MM.1S (cell line): ENCODE measurements around the gene SH3TC2.

Experiments used
- DNase-seq: peaks from one replicate; pipeline ENCODE4 v3.0.0-alpha.2; 2015
- H2AFZ ChIP-seq: fragments of 300-600 bp; sonication (generic); 2 replicates; pipeline ENCODE4 v1.6.0; 2016; ENCODE audit warnings: antibody characterized with exemption, low read length
- H3F3A ChIP-seq: fragments of 300-600 bp; sonication (generic); 2 replicates; pipeline ENCODE4 v1.6.1; 2016; ENCODE audit warnings: mild to moderate bottlenecking, antibody characterized with exemption, low read length, moderate library complexity, mixed read lengths; ENCODE audit not compliant: insufficient read depth
- H3K27ac ChIP-seq: fragments of 300-600 bp; sonication (generic); 2 replicates; pipeline ENCODE4 v1.5.1; 2016; ENCODE audit warnings: mild to moderate bottlenecking, low read length
- H3K27me3 ChIP-seq: fragments of 300-600 bp; sonication (generic); replicated peaks from 2 replicates; pipeline ENCODE4 v1.6.0; 2016; ENCODE audit warnings: low read length; ENCODE audit not compliant: insufficient read depth
- H3K36me3 ChIP-seq: fragments of 300-600 bp; sonication (generic); replicated peaks from 2 replicates; pipeline ENCODE4 v1.6.1; 2016; ENCODE audit warnings: mild to moderate bottlenecking, low read length, mixed read lengths; ENCODE audit not compliant: insufficient read depth
- H3K4me1 ChIP-seq: fragments of 300-600 bp; sonication (generic); 2 replicates; pipeline ENCODE4 v1.6.1; 2016; ENCODE audit warnings: low read length, mixed read lengths
- H3K4me2 ChIP-seq: fragments of 300-600 bp; sonication (generic); 2 replicates; pipeline ENCODE4 v1.6.0; 2016; ENCODE audit warnings: low read depth, low read length
- H3K4me3 ChIP-seq: fragments of 300-600 bp; sonication (generic); 2 replicates; pipeline ENCODE4 v1.5.1; 2016; ENCODE audit warnings: low read length, mixed read lengths
- H3K79me2 ChIP-seq: fragments of 300-600 bp; sonication (generic); 2 replicates; pipeline ENCODE4 v1.6.1; 2016; ENCODE audit warnings: mixed run types, low read length, mixed read lengths
- H3K9ac ChIP-seq: fragments of 300-600 bp; sonication (generic); 2 replicates; pipeline ENCODE4 v1.6.1; 2016; ENCODE audit warnings: low read length, mixed read lengths
- H3K9me2 ChIP-seq: fragments of 300-600 bp; sonication (generic); replicated peaks from 2 replicates; pipeline ENCODE4 v1.6.1; 2016; ENCODE audit warnings: mild to moderate bottlenecking, low read length, mixed read lengths; ENCODE audit not compliant: insufficient read depth
- H3K9me3 ChIP-seq: fragments of 300-600 bp; sonication (generic); replicated peaks from 2 replicates; pipeline ENCODE4 v1.6.1; 2016; ENCODE audit warnings: mild to moderate bottlenecking, low read length, mixed read lengths; ENCODE audit not compliant: insufficient read depth
- H4K20me1 ChIP-seq: fragments of 300-600 bp; sonication (generic); 2 replicates; pipeline ENCODE4 v1.6.1; 2016; ENCODE audit warnings: mild to moderate bottlenecking, low read length, moderate library complexity, mixed read lengths; ENCODE audit not compliant: insufficient read depth
- EZH2 ChIP-seq: fragments of 300-600 bp; sonication (generic); optimal IDR thresholded peaks from 2 replicates; pipeline ENCODE3; 2017; ENCODE audit warnings: low read depth, mild to moderate bottlenecking, antibody characterized with exemption, low read length, mixed read lengths
- EZH2phosphoT487 ChIP-seq: fragments of 300-600 bp; sonication (generic); IDR thresholded peaks from 2 replicates; pipeline ENCODE4 v1.6.1; 2018; ENCODE audit warnings: antibody characterized with exemption, low read length
- TF ChIP-seq, protein P1 (sequence below): fragments of 300-600 bp; sonication (generic); IDR thresholded peaks from 2 replicates; pipeline ENCODE4 v1.5.1; 2016; ENCODE audit warnings: antibody characterized with exemption, low read length, mixed read lengths

SH3TC2 gene

DNA sequence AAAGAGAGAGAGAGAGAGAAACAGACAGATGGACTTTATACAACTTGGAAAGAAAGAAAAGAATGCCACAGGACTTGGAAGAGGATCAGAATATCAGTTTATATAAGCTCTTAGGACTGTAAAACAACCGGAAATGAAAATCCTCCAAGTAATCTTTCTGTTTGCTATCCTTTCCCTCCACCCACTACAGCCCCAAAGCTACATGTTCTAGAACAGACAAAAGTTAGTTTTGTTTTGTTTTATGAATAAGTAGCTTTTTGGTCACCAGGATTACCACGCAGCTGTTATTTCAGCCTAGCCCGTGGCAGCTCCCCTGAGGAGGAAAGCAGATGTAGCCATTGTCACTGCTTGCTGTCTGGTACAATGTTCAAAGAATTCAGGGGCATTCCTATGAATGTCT is 66.6 kb downstream of the SH3TC2 start:
- H3F3A ChIP-seq, result no peaks in the 10 kb centered on the region
- H3K9ac ChIP-seq, result no peak overlapping the region
- DNase-seq, result no peak
- H2AFZ ChIP-seq, result no peak overlapping the region
- no peak overlapping the region for H3K27ac ChIP-seq
- H3K36me3 ChIP-seq, result no peaks in the 10 kb centered on the region
- no peaks in the 10 kb centered on the region for H3K79me2 ChIP-seq
- no peak overlapping the region for H3K4me2 ChIP-seq
- no peaks in the 10 kb centered on the region for H3K27me3 ChIP-seq
- H3K9me2 ChIP-seq, result no peaks in the 10 kb centered on the region
- H4K20me1 ChIP-seq, result no peaks in the 10 kb centered on the region
- H3K4me3 ChIP-seq, result no peak overlapping the region
- no peaks in the 10 kb centered on the region for H3K4me1 ChIP-seq
- no peaks in the 10 kb centered on the region for H3K9me3 ChIP-seq
- TF ChIP-seq EZH2 (no peak), EZH2phosphoT487 (no peak)
- TF ChIP-seq, protein P1, sequence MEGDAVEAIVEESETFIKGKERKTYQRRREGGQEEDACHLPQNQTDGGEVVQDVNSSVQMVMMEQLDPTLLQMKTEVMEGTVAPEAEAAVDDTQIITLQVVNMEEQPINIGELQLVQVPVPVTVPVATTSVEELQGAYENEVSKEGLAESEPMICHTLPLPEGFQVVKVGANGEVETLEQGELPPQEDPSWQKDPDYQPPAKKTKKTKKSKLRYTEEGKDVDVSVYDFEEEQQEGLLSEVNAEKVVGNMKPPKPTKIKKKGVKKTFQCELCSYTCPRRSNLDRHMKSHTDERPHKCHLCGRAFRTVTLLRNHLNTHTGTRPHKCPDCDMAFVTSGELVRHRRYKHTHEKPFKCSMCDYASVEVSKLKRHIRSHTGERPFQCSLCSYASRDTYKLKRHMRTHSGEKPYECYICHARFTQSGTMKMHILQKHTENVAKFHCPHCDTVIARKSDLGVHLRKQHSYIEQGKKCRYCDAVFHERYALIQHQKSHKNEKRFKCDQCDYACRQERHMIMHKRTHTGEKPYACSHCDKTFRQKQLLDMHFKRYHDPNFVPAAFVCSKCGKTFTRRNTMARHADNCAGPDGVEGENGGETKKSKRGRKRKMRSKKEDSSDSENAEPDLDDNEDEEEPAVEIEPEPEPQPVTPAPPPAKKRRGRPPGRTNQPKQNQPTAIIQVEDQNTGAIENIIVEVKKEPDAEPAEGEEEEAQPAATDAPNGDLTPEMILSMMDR, result no peak

DNA sequence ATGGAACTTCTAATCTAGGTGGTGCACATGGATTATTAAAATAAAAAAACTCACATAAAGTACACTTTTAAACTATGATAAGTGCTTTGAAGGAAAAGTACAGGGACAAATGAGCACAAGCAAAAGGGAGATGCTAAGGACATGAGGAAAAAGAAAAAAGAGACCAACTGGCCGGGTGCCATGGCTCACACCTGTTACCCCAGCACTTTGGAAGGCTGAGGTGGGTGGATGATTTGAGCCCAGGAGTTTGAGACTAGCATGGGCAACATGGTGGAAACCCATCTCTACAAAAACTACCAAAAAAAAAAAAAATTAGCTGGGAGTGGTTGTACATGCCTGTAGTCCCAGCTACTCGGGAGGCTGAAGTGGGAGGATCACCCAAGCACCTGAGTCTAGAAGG is 67.1 kb downstream of the SH3TC2 start:
- no peak overlapping the region for H2AFZ ChIP-seq
- H3K4me2 ChIP-seq, result no peak overlapping the region
- no peak overlapping the region for H3K9ac ChIP-seq
- H3K79me2 ChIP-seq, result no peaks in the 10 kb centered on the region
- H4K20me1 ChIP-seq, result no peaks in the 10 kb centered on the region
- H3F3A ChIP-seq, result no peaks in the 10 kb centered on the region
- TF ChIP-seq, protein P1, result no peak
- TF ChIP-seq EZH2 (no peak), EZH2phosphoT487 (no peak)
- H3K9me3 ChIP-seq, result no peaks in the 10 kb centered on the region
- no peaks in the 10 kb centered on the region for H3K4me1 ChIP-seq
- no peak for DNase-seq
- no peaks in the 10 kb centered on the region for H3K27me3 ChIP-seq
- no peak overlapping the region for H3K27ac ChIP-seq
- no peaks in the 10 kb centered on the region for H3K9me2 ChIP-seq
- H3K36me3 ChIP-seq, result no peaks in the 10 kb centered on the region
- H3K4me3 ChIP-seq, result no peak overlapping the region

DNA sequence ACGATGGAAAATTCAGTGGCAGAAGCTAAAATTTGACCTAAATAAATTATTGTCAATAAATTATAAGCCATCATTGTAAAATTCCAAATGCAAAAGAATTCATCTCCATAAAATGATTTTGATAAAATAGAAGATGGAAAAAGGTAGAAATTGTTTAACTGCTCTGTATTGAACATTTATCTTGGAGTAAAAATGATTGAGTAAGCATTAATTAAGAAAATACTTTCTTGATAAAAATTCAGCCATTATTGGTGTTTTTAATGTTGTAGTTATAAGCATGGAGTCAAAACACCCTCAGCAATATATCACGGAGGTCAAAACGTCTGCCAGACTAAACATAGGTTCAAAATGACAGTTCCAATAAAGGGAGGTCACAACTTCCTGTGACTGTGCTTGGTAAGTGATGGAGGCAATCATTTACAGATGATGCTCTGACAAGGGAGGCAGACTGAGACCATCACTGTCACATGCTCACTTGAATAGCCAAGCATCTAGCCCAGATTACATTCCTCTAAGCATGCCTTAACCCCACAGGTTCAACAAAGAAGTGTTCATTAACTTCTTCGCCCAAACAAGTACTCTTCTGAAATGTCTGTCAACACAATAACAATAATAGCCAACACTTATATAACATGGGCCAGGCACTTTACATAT is 69.5 kb downstream of the SH3TC2 start:
- Histone ChIP-seq H2AFZ (no peak overlapping the region), H4K20me1 (no peaks in the 10 kb centered on the region), H3K4me2 (no peak overlapping the region), H3K27ac (no peak overlapping the region), H3K27me3 (no peaks in the 10 kb centered on the region), H3K9me3 (no peaks in the 10 kb centered on the region), H3K36me3 (no peaks in the 10 kb centered on the region), H3K4me3 (no peak overlapping the region), H3K9ac (no peak overlapping the region), H3F3A (no peaks in the 10 kb centered on the region), H3K9me2 (no peaks in the 10 kb centered on the region), H3K79me2 (no peaks in the 10 kb centered on the region), H3K4me1 (no peaks in the 10 kb centered on the region)
- TF ChIP-seq EZH2phosphoT487, result no peak
- TF ChIP-seq, protein P1, result no peak
- TF ChIP-seq EZH2, result no peak
- DNase-seq, result no peak
